ENCODE measurements around the gene ILKAP. TPM values are rescaled to one million over a fixed set of nuclear protein-coding genes. Genes with fewer than 3 reads are reported as not detected.

ILKAP gene
- total and polyA plus RNA-seq, 2 experiments from 2014 or later = 25.7 to 81.9 TPM

DNA sequence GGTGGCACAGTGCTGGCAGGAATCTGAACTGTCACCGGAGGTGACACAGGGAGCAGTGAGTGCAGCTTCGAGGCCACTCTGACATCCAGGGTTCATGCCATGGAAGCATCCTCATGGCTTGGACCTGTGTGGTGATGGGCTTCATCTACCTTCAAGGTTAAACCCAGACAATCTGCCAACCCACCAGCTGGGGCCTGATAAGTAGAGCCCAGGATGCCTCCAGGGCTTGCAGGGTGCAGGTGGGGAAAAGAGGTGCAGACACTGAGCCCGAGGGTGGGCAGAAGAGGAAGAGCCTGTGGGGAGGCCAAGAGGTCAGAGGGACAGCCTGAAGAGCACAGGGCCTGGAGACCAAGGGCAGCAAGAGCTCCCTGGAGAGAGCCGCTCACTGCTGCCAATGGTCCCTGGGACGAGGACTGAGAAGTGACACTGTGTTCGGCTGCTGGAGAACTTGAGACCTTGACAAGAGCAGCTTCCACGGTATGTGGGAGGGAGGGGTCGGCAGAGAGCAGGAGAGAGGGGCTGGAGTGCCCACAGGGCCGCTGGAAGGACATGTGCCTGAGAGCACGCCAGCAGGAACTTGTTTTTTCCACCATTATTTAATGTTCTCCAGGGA lies 44.5 kb upstream of the ILKAP start:
- Histone ChIP-seq H3K4me3 (no peak overlapping the region), H3K27ac (no peak overlapping the region), H3K36me3 (no peaks in the 10 kb centered on the region), H3K9me3 (ENCODE audit: low read depth) (no peaks in the 10 kb centered on the region), H3K27me3 (no peaks in the 10 kb centered on the region), H3K4me1 (ENCODE audit: low read depth) (peaks cover 4% of the 10 kb centered on the region)
- TF ChIP-seq, protein P1, sequence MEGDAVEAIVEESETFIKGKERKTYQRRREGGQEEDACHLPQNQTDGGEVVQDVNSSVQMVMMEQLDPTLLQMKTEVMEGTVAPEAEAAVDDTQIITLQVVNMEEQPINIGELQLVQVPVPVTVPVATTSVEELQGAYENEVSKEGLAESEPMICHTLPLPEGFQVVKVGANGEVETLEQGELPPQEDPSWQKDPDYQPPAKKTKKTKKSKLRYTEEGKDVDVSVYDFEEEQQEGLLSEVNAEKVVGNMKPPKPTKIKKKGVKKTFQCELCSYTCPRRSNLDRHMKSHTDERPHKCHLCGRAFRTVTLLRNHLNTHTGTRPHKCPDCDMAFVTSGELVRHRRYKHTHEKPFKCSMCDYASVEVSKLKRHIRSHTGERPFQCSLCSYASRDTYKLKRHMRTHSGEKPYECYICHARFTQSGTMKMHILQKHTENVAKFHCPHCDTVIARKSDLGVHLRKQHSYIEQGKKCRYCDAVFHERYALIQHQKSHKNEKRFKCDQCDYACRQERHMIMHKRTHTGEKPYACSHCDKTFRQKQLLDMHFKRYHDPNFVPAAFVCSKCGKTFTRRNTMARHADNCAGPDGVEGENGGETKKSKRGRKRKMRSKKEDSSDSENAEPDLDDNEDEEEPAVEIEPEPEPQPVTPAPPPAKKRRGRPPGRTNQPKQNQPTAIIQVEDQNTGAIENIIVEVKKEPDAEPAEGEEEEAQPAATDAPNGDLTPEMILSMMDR (IDR thresholded peaks at IDR 0.05; ENCODE audit: low read depth, low read length) = no peak
- peak in 1 of 2 donors; percentile 60 for DNase-seq (ENCODE audit: low read depth in 1 of 2, low spot score in 1 of 2)

DNA sequence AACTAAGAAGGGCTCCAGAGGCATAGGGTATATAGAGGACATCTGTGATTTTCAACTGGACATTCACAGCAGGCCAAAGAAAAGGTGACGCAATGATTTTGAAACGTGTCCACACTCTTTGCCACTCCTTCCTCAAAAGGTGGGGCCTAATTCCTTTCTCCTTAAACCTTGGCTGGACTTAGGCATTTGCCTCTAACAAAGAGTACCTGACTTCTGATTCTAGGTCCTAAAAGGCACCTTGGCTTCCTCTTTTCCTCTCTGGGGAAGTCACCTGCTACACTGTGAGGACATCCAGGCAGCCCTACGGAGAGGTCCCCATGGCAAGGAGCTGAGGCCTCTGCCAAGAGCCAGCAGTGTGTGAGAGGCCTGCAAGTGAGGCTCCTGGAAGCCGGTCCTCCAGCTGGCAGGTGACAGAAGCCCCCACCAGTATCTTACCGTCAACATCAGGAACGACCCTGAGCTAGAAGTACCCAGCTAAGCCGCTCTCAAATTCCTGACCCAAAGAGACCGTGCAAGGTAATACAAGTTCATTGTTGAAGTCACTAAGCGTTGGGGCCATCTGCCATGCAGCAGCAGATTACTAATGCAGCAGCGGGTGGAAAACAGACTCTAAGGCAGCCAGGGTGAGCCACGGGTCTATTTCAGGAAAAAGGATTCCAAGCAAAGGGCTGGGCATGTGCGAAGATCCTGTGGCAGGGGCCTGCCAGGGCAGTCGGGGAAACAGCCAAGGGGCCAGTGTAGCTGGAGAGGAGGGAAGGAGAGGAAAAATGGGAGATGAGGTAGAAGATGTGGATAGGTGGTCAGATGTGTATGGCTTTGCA lies 43.7 kb upstream of the ILKAP start:
- TF ChIP-seq, protein P1 (IDR thresholded peaks at IDR 0.05; ENCODE audit: low read depth, low read length) = no peak
- H3K27me3 ChIP-seq = no peaks in the 10 kb centered on the region
- no peaks in the 10 kb centered on the region for H3K36me3 ChIP-seq
- no peak overlapping the region for H3K27ac ChIP-seq
- H3K9me3 ChIP-seq (ENCODE audit: low read depth) = no peaks in the 10 kb centered on the region
- no peak overlapping the region for H3K4me3 ChIP-seq
- H3K4me1 ChIP-seq (ENCODE audit: low read depth) = peaks cover 4% of the 10 kb centered on the region
- no peak for DNase-seq (ENCODE audit: low read depth in 1 of 2, low spot score in 1 of 2)

DNA sequence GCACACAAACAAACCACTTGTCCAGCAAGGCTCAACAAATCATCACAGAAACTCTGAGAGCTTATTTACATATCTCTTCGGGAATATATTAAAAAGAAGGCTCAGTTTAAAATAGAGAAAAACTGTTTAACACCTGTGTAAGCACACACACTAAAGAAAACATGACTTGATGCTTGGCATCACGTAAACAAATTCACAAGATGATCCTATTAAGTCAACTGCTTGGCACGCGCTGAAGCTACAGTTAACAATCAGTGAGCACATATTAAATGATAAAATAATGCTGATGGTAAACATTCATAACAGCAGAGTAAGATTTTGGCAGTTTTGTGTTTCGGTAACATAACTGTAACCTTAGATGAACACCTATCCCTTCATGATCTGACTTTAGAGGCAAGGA lies 40.7 kb upstream of the ILKAP start:
- Histone ChIP-seq H3K27ac (no peak overlapping the region), H3K9me3 (ENCODE audit: low read depth) (no peaks in the 10 kb centered on the region)
- TF ChIP-seq, protein P1 (IDR thresholded peaks at IDR 0.05; ENCODE audit: low read depth, low read length) = no peak

DNA sequence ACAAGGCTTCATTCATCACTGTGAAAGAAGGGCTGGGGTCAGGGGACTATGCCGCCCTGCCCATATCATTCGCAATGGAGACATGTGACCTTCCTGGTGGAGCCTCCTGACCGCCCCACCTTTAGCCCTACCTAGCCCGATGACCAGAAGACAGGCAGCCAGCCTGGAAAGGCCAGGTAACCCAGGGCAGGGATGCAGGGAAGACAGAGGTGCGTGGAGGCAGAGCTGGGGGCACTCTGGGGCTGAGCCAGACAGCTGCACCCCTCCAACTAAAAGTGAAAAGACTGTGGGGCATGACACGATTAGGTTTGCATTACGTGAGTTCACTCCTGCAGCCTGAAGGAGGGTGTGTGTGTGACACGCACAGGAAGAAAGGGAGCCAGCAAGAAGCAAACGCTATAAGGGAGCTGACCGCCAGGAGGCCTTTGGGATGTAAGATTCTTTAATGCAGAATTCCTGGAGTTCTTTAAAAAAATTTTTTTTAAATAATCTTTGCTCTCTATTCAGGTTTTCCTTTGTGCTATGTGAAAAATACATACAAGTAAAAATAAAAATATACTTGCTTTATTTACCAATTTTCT lies 40.1 kb upstream of the ILKAP start:
- TF ChIP-seq, protein P1 (IDR thresholded peaks at IDR 0.05; ENCODE audit: low read depth, low read length) = no peak
- H3K36me3 ChIP-seq = no peaks in the 10 kb centered on the region
- peaks cover 21% of the 10 kb centered on the region for H3K27me3 ChIP-seq
- H3K4me1 ChIP-seq (ENCODE audit: low read depth) = peaks cover 4% of the 10 kb centered on the region
- H3K27ac ChIP-seq = no peak overlapping the region
- DNase-seq (ENCODE audit: low read depth in 1 of 2, low spot score in 1 of 2) = no peak
- H3K9me3 ChIP-seq (ENCODE audit: low read depth) = no peaks in the 10 kb centered on the region
- no peak overlapping the region for H3K4me3 ChIP-seq

More for the DNA sequence above, 40.7 kb upstream of the ILKAP start:
- no peaks in the 10 kb centered on the region for H3K36me3 ChIP-seq
- no peak for DNase-seq (ENCODE audit: low read depth in 1 of 2, low spot score in 1 of 2)
- H3K4me3 ChIP-seq = no peak overlapping the region
- H3K4me1 ChIP-seq (ENCODE audit: low read depth) = peaks cover 4% of the 10 kb centered on the region
- peaks cover 15% of the 10 kb centered on the region for H3K27me3 ChIP-seq

DNA sequence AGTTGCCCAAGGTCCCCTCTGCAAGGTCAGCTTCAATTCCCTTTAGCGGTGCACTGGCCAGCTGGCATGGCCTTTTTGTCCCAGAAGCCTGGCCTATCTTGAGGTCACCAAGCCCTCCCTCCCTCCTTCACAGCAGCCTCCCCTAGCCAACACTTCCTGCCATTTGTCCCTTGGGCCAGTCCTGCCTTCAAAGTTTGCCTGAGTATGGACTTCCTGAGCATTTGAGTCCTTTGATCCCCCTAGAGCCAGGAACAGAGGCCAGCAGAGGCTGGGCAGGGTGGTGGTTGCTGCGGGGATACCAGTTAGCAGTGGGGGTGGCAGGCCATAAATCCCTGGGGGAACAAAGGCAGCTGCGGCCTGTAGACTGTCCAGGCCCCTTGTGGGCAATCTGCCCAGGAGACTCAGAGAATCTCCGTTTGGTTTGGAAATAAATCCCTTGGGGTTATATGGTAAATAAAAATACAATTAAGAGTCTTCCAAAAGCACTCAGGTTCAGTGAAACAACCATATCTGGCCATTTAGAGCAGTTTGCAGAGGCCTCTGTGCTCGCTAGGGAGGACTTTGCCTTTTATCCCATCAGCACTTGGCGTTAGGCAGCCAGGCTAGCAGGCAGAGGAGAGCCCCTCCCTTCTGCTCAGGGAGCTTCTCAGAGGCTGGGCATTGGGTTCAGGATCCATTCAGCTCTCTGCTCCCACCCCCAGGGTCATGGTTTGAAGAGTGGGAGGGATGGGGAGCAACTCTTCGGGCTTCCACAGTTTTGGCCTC lies 39.4 kb upstream of the ILKAP start:
- Histone ChIP-seq H3K4me3 (no peak overlapping the region), H3K9me3 (ENCODE audit: low read depth) (no peaks in the 10 kb centered on the region), H3K27me3 (peaks cover 28% of the 10 kb centered on the region), H3K36me3 (no peaks in the 10 kb centered on the region), H3K27ac (no peak overlapping the region), H3K4me1 (ENCODE audit: low read depth) (peaks cover under 1% of the 10 kb centered on the region)
- TF ChIP-seq, protein P1 (IDR thresholded peaks at IDR 0.05; ENCODE audit: low read depth, low read length) = no peak
- DNase-seq (ENCODE audit: low read depth in 1 of 2, low spot score in 1 of 2) = peak in 1 of 2 donors; percentile 54
